IMR-90 (cell line): ENCODE data around the gene MIS18A. TPM values are rescaled to one million over a fixed set of nuclear protein-coding genes. Genes with fewer than 3 reads are reported as not detected.

Experiments
- ATAC-seq: fragments of 200-7000 bp; cut with Tn5 transposase; 2 replicates; pipeline ENCODE4 v1.9.1; 2020; ENCODE audit warnings: low read depth, mild to moderate bottlenecking, moderate library complexity
- BruUV-seq: library from RNA; stranded (reverse); fragments of 400-500 nt; replicated peaks from 2 replicates; lab custom pipeline; 2021; lab: Mats Ljungman, UMichigan
- CTCF ChIA-PET: fragments of 300-600 bp; formaldehyde crosslinking; extraction: SDS; loops from one replicate; lab custom pipeline; 2021; ENCODE audit warnings: antibody characterized with exemption; lab: Yijun Ruan, JAX
- POLR2A ChIA-PET: fragments of 300-600 bp; sonication (Branson Sonifier 250); formaldehyde crosslinking; loops from one replicate; lab custom pipeline; 2022; ENCODE audit warnings: antibody characterized with exemption; ENCODE audit not compliant: unreplicated experiment; lab: Charles Lee
- DNase-seq: peaks from one replicate; pipeline ENCODE4 v3.0.0; 2013
- H2AFZ ChIP-seq: replicated peaks from 2 replicates; pipeline ENCODE3; 2013; ENCODE audit warnings: low read length, mild to moderate bottlenecking; ENCODE audit not compliant: poor library complexity
- H2AK5ac ChIP-seq: 2 replicates; pipeline ENCODE4 v1.6.1; 2013; ENCODE audit warnings: low read depth, low read length, inconsistent platforms
- H2AK9ac ChIP-seq: replicated peaks from 2 replicates; pipeline ENCODE3; 2013; ENCODE audit warnings: mild to moderate bottlenecking, low read depth, low read length, moderate library complexity; ENCODE audit not compliant: poor library complexity
- H2BK120ac ChIP-seq: 2 replicates; pipeline ENCODE4 v1.6.1; 2013; ENCODE audit warnings: low read depth, low read length, inconsistent platforms
- H2BK15ac ChIP-seq: 3 replicates; pipeline ENCODE4 v1.6.1; 2013; ENCODE audit warnings: low read depth, low read length, inconsistent platforms
- H2BK20ac ChIP-seq: 2 replicates; pipeline ENCODE4 v1.6.1; 2013; ENCODE audit warnings: low read depth, mild to moderate bottlenecking, inconsistent platforms, low read length, moderate library complexity
- H2BK5ac ChIP-seq: 2 replicates; pipeline ENCODE4 v1.6.1; 2013; ENCODE audit warnings: mild to moderate bottlenecking, low read depth, low read length, inconsistent platforms; ENCODE audit not compliant: poor library complexity, severe bottlenecking
- H3K14ac ChIP-seq: replicated peaks from 2 replicates; pipeline ENCODE4 v1.6.1; 2013; ENCODE audit warnings: low read depth, low read length, inconsistent platforms
- H3K18ac ChIP-seq: 2 replicates; pipeline ENCODE4 v1.6.1; 2013; ENCODE audit warnings: low read depth, low read length, control low read depth
- H3K23ac ChIP-seq: 2 replicates; pipeline ENCODE4 v1.6.1; 2013; ENCODE audit warnings: low read depth, low read length, inconsistent platforms
- H3K27ac ChIP-seq: 2 replicates; pipeline ENCODE4 v1.5.1; 2013; ENCODE audit warnings: mild to moderate bottlenecking, control low read depth, low read length; ENCODE audit not compliant: insufficient read depth
- H3K27me3 ChIP-seq: 2 replicates; pipeline ENCODE4 v1.6.1; 2013; ENCODE audit warnings: low read length; ENCODE audit not compliant: control insufficient read depth, insufficient read depth
- H3K36me3 ChIP-seq: 2 replicates; pipeline ENCODE4 v1.6.1; 2013; ENCODE audit warnings: low read length, mixed read lengths; ENCODE audit not compliant: control insufficient read depth, insufficient read depth
- H3K4ac ChIP-seq: 2 replicates; pipeline ENCODE4 v1.6.1; 2013; ENCODE audit warnings: low read depth, low read length, inconsistent platforms
- H3K4me1 ChIP-seq: 2 replicates; pipeline ENCODE4 v1.6.1; 2013; ENCODE audit warnings: low read length, mixed read lengths; ENCODE audit not compliant: control insufficient read depth, insufficient read depth
- H3K4me2 ChIP-seq: 2 replicates; pipeline ENCODE4 v1.6.1; 2013; ENCODE audit warnings: low read depth, mild to moderate bottlenecking, control low read depth, low read length, moderate library complexity
- H3K4me3 ChIP-seq: 2 replicates; pipeline ENCODE4 v1.5.1; 2013; ENCODE audit warnings: low read depth, mild to moderate bottlenecking, control low read depth, low read length, moderate library complexity; ENCODE audit not compliant: insufficient read depth
- H3K56ac ChIP-seq: 2 replicates; pipeline ENCODE4 v1.6.1; 2013; ENCODE audit warnings: low read length, inconsistent platforms; ENCODE audit not compliant: insufficient read depth; ENCODE audit errors: extremely low read depth
- H3K79me1 ChIP-seq, 2 experiments: 2 replicates each; pipeline ENCODE4 v1.6.1; 2013; ENCODE audit warnings: low read length in 2 of 2, inconsistent platforms in 1 of 2, low read depth in 1 of 2
- H3K9ac ChIP-seq: 2 replicates; pipeline ENCODE4 v1.6.1; 2013; ENCODE audit warnings: low read depth, low read length, control low read depth
- H3K9me1 ChIP-seq: 2 replicates; pipeline ENCODE4 v1.6.1; 2013; ENCODE audit warnings: low read length, inconsistent platforms; ENCODE audit not compliant: insufficient read depth
- H3K9me3 ChIP-seq: 2 replicates; pipeline ENCODE4 v1.6.1; 2013; ENCODE audit warnings: low read length; ENCODE audit not compliant: control insufficient read depth, insufficient read depth
- H4K20me1 ChIP-seq: 2 replicates; pipeline ENCODE4 v1.6.1; 2013; ENCODE audit warnings: low read length, inconsistent platforms; ENCODE audit not compliant: insufficient read depth
- H4K5ac ChIP-seq: 2 replicates; pipeline ENCODE4 v1.6.1; 2013; ENCODE audit warnings: mild to moderate bottlenecking, low read depth, low read length, control low read depth
- H4K8ac ChIP-seq, 2 experiments: 2 replicates each; pipeline ENCODE4 v1.6.1; 2013; ENCODE audit warnings: low read depth in 2 of 2, low read length in 2 of 2, control low read depth in 1 of 2, inconsistent platforms in 1 of 2
- H4K91ac ChIP-seq: 2 replicates; pipeline ENCODE4 v1.6.1; 2013; ENCODE audit warnings: low read depth, low read length, inconsistent platforms; ENCODE audit not compliant: insufficient read depth
- CEBPB ChIP-seq: IDR thresholded peaks from 2 replicates; pipeline ENCODE4 v1.6.1; 2012; ENCODE audit warnings: low read depth, low read length, improper control_type of control experiment
- CHD1 ChIP-seq: IDR thresholded peaks from 2 replicates; pipeline ENCODE4 v1.6.1; 2012; ENCODE audit warnings: low read depth, low read length, improper control_type of control experiment
- ELK1 ChIP-seq: fragments of 150-350 bp; IDR thresholded peaks from 2 replicates; pipeline ENCODE4 v1.6.1; 2016; ENCODE audit warnings: low read depth, mild to moderate bottlenecking, low read length, moderate library complexity, borderline replicate concordance
- FOS ChIP-seq: fragments of 150-350 bp; IDR thresholded peaks from 2 replicates; pipeline ENCODE4 v1.6.1; 2016; ENCODE audit warnings: low read depth, low read length
- MAFK ChIP-seq: IDR thresholded peaks from 2 replicates; pipeline ENCODE4 v1.6.1; 2012; ENCODE audit warnings: low read depth, low read length, improper control_type of control experiment
- MAZ ChIP-seq: IDR thresholded peaks from 2 replicates; pipeline ENCODE4 v1.6.1; 2012; ENCODE audit warnings: low read depth, mild to moderate bottlenecking, low read length, improper control_type of control experiment, moderate library complexity, borderline replicate concordance
- MXI1 ChIP-seq: IDR thresholded peaks from 2 replicates; pipeline ENCODE4 v1.6.1; 2012; ENCODE audit warnings: low read depth, mild to moderate bottlenecking, low read length, moderate library complexity, borderline replicate concordance
- NFE2L2 ChIP-seq: fragments of 150-350 bp; IDR thresholded peaks from 2 replicates; pipeline ENCODE4 v1.6.1; 2016; ENCODE audit warnings: low read depth, mild to moderate bottlenecking, low read length
- POLR2A ChIP-seq: IDR thresholded peaks from 2 replicates; pipeline ENCODE4 v1.6.1; 2012; ENCODE audit warnings: mild to moderate bottlenecking, low read depth, low read length
- RAD21 ChIP-seq: IDR thresholded peaks from 2 replicates; pipeline ENCODE4 v1.6.1; 2012; ENCODE audit warnings: low read length, improper control_type of control experiment
- RCOR1 ChIP-seq: IDR thresholded peaks from 2 replicates; pipeline ENCODE4 v1.6.1; 2012; ENCODE audit warnings: mild to moderate bottlenecking, low read length, improper control_type of control experiment; ENCODE audit not compliant: insufficient replicate concordance
- RFX5 ChIP-seq: IDR thresholded peaks from 2 replicates; pipeline ENCODE4 v1.8.0; 2012; ENCODE audit warnings: low read depth, mild to moderate bottlenecking, low read length, moderate library complexity
- SMC3 ChIP-seq: fragments of 150-350 bp; IDR thresholded peaks from 2 replicates; pipeline ENCODE4 v1.6.1; 2016; ENCODE audit warnings: low read depth, mild to moderate bottlenecking, antibody characterized with exemption, low read length, moderate library complexity
- USF2 ChIP-seq: fragments of 150-350 bp; IDR thresholded peaks from 2 replicates; pipeline ENCODE4 v1.6.1; 2017; ENCODE audit warnings: mild to moderate bottlenecking, antibody characterized with exemption, low read length, low read depth
- WGBS, 2 experiments: methylation state at CpG; one replicate each; pipeline versions ENCODE4 v1.1.5 to v1.1.7; 2013; ENCODE audit warnings: missing lambda C conversion rate in 2 of 2; ENCODE audit not compliant: insufficient read length in 1 of 2; ENCODE audit errors: extremely low coverage in 2 of 2; 5-methylcytosine and 5-hydroxymethylcytosine counted together
- dilution Hi-C: fragments of 300-500 bp; cut with HindIII; formaldehyde crosslinking; loops from one replicate; pipeline ENCODE4 v1.14.3; 2018; ENCODE audit warnings: low sequenced_read_pairs; ENCODE audit not compliant: unreplicated experiment
- in situ Hi-C: fragments of 300-500 bp; cut with MboI; formaldehyde crosslinking; loops from 3 replicates; pipeline ENCODE4 v1.14.3; 2019; ENCODE audit warnings: low sequenced_read_pairs, inconsistent platforms, mixed read lengths
- intact Hi-C: fragments of 100-400 bp; cut with micrococcal nuclease; formaldehyde crosslinking; loops from 2 replicates; pipeline ENCODE4 v1.10.0; 2022
- polyA plus RNA-seq, 3 experiments: library from polyadenylated mRNA; depleted of rRNA; stranded (reverse); fragments of >200 nt; gene quantifications; 2 replicates each; pipeline ENCODE4 v1.2.3, GENCODE V29; 2012; ENCODE audit warnings: low replicate concordance in 1 of 3
- total RNA-seq: library from RNA; depleted of rRNA; stranded (reverse); fragments of >200 nt; gene quantifications from 2 replicates; pipeline ENCODE4 v1.2.3, GENCODE V29; 2012
- TF ChIP-seq, protein P1 (sequence below): conservative IDR thresholded peaks from 2 replicates; pipeline ENCODE4 v1.5.1; 2012; ENCODE audit warnings: mild to moderate bottlenecking, low read depth, low read length, improper control_type of control experiment

MIS18A gene
- total and polyA plus RNA-seq, 2 of the 4 experiments (the other 2 are of a cell fraction): 4.5 to 7.6 TPM

DNA sequence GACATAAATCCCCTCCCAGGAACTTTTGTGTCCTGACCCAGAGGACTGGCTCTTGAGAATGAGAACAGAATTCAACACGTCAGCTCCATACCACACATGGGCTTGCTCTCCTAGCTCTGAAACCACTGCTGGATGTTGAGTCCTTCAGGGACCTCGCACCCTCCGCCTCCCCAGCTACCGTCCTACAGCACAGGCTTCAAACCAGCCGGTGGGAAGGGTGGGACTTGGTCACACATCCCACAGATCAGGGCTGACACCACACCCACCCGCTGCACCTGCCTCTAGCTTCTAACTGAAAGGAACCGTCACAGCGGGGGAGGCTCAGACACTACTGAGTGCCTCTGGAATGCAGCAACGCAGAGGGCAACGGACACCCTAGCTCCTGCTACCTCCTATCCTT is 43.8 kb upstream of the MIS18A start:
- in situ Hi-C loops: no loop called here
- CTCF ChIA-PET: no interaction called here
- Histone ChIP-seq H2BK15ac (no peak overlapping the region), H3K4me2 (no peak overlapping the region), H3K9ac (no peak overlapping the region), H3K27ac (no peak overlapping the region), H4K91ac (no peak overlapping the region), H2AK9ac (no peak overlapping the region), H3K56ac (no peak overlapping the region), H4K8ac (no peak overlapping the region), H3K27me3 (no peaks in the 10 kb centered on the region), H2AK5ac (no peak overlapping the region), H3K4me1 (peaks cover 4% of the 10 kb centered on the region; the same call in 1 of the 2 replicates), H3K4me3 (no peak overlapping the region), H3K18ac (no peak overlapping the region), H3K79me1 (peaks cover 3 to 25% of the 10 kb centered on the region in 2 experiments; a peak in 3 of 4 replicates), H2AFZ (no peak overlapping the region), H2BK120ac (no peak overlapping the region), H4K20me1 (no peaks in the 10 kb centered on the region; the same call in 1 of the 2 replicates), H3K9me1 (peaks cover 3% of the 10 kb centered on the region; the same call in 1 of the 2 replicates), H2BK20ac (no peak overlapping the region), H3K23ac (no peak overlapping the region), H3K14ac (no peak overlapping the region), H2BK5ac (no peak overlapping the region), H3K4ac (no peak overlapping the region), H3K9me3 (no peaks in the 10 kb centered on the region), H3K36me3 (peaks cover 66% of the 10 kb centered on the region), H4K5ac (no peak overlapping the region)
- 90% methylated on average over 2 of the region's 10 CpGs; no CpG with 5 or more reads in 1 of the 2 experiments for WGBS, 2 experiments
- no TSS peak for BruUV-seq
- DNase-seq (no peak), ATAC-seq (no peak)
- dilution Hi-C loops: no loop called here
- POLR2A ChIA-PET: no interaction called here
- TF ChIP-seq POLR2A (no peak), ELK1 (no peak), MAFK (no peak), FOS (no peak), NFE2L2 (no peak), CEBPB (no peak), RFX5 (no peak), SMC3 (no peak), RAD21 (no peak), RCOR1 (no peak), CHD1 (no peak), USF2 (no peak), MAZ (no peak), MXI1 (no peak)
- TF ChIP-seq, protein P1, sequence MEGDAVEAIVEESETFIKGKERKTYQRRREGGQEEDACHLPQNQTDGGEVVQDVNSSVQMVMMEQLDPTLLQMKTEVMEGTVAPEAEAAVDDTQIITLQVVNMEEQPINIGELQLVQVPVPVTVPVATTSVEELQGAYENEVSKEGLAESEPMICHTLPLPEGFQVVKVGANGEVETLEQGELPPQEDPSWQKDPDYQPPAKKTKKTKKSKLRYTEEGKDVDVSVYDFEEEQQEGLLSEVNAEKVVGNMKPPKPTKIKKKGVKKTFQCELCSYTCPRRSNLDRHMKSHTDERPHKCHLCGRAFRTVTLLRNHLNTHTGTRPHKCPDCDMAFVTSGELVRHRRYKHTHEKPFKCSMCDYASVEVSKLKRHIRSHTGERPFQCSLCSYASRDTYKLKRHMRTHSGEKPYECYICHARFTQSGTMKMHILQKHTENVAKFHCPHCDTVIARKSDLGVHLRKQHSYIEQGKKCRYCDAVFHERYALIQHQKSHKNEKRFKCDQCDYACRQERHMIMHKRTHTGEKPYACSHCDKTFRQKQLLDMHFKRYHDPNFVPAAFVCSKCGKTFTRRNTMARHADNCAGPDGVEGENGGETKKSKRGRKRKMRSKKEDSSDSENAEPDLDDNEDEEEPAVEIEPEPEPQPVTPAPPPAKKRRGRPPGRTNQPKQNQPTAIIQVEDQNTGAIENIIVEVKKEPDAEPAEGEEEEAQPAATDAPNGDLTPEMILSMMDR: no peak
- intact Hi-C loops: no loop called here
